ENCODE data around the gene IFNGR1. TPM values are rescaled to one million over a fixed set of nuclear protein-coding genes. Genes with fewer than 3 reads are reported as not detected.
"Not testable (repeated sequence)": the region's sequence is repeated elsewhere in the genome, so short reads cannot be mapped to it uniquely, and the experiment has no call there.

Gene IFNGR1
- total RNA-seq, 3 donors from 2014 or later (not counting 1 experiment from before 2014, with no cell fraction given), result 77.5 to 128 (median 100) TPM

- H3K4me1 ChIP-seq (ENCODE audit: control insufficient read depth, insufficient read depth, low read length), result peaks cover 41% of the 10 kb centered on the region
- H3K4me3 ChIP-seq (ENCODE audit: low read length), result no peak overlapping the region
Measured at GRCh38 chr6:137216106-137216505, 3.1 kb downstream of the IFNGR1 start.

GRCh38 chr6:137215630-137216029 lies 3.6 kb downstream of the IFNGR1 start:
- H3K27me3 ChIP-seq (ENCODE audit: control insufficient read depth, insufficient read depth, low read length); H3K27me3 Mint-ChIP-seq (ENCODE audit: low read depth in 2 of 2); H3K36me3 Mint-ChIP-seq; H3K4me3 ChIP-seq (ENCODE audit: low read length); H3K27ac ChIP-seq (ENCODE audit: low read length); H3K9me3 ChIP-seq (ENCODE audit: control insufficient read depth, insufficient read depth, low read length); H3K9me3 Mint-ChIP-seq; ATAC-seq; H3K36me3 ChIP-seq (ENCODE audit: control insufficient read depth, insufficient read depth, low read length); DNase-seq: not testable (repeated sequence)
- Mint-ChIP-seq H3K27ac (peak overlapping the region in 1 of 2 donors; percentile 76), H3K4me3 (peak overlapping the region; percentile 21), H3K4me1 (peaks cover 86 to 88% of the 10 kb centered on the region in 2 donors)
- peaks cover 37% of the 10 kb centered on the region for H3K4me1 ChIP-seq (ENCODE audit: control insufficient read depth, insufficient read depth, low read length)
- intact Hi-C loops (cut with micrococcal nuclease), result loop anchor here (5.0 kb wide), 2 partner anchors 58 to 492 kb away; no protein-coding TSS in a partner anchor
- 94% methylated on average over 3 of the region's 3 CpGs for WGBS (ENCODE audit: insufficient coverage)

More at GRCh38 chr6:137216106-137216505, 3.1 kb downstream of the IFNGR1 start:
- peaks cover 7% of the 10 kb centered on the region for H3K36me3 Mint-ChIP-seq
- H3K9me3 Mint-ChIP-seq, result no peaks in the 10 kb centered on the region
- H3K27me3 ChIP-seq (ENCODE audit: control insufficient read depth, insufficient read depth, low read length), result no peaks in the 10 kb centered on the region
- H3K4me3 Mint-ChIP-seq, result peak overlapping the region; percentile 100
- no peak overlapping the region for H3K27ac ChIP-seq (ENCODE audit: low read length)
- ATAC-seq (no peak), DNase-seq (no peak)
- peak overlapping the region; percentile 99 for H3K27ac Mint-ChIP-seq
- H3K36me3 ChIP-seq (ENCODE audit: control insufficient read depth, insufficient read depth, low read length), result peaks cover 4% of the 10 kb centered on the region
- H3K4me1 Mint-ChIP-seq, result peaks cover 84 to 85% of the 10 kb centered on the region in 2 donors
- H3K9me3 ChIP-seq (ENCODE audit: control insufficient read depth, insufficient read depth, low read length), result no peaks in the 10 kb centered on the region
- intact Hi-C loops (cut with micrococcal nuclease), result loop anchor here (5.0 kb wide), 2 partner anchors 59 to 491 kb away; no protein-coding TSS in a partner anchor
- TF ChIP-seq CTCF (IDR thresholded peaks at IDR 0.05), result no peak
- H3K27me3 Mint-ChIP-seq (ENCODE audit: low read depth in 2 of 2), result no peaks in the 10 kb centered on the region

- H3K9me3 Mint-ChIP-seq, result no peaks in the 10 kb centered on the region
- no peaks in the 10 kb centered on the region for H3K9me3 ChIP-seq (ENCODE audit: control insufficient read depth, insufficient read depth, low read length)
- H3K4me3 ChIP-seq (ENCODE audit: low read length), result no peak overlapping the region
- H3K4me3 Mint-ChIP-seq, result no peak overlapping the region
- WGBS (ENCODE audit: insufficient coverage), result 100% methylated on average over 1 of the region's 3 CpGs
- ATAC-seq (no peak), DNase-seq (no peak)
- intact Hi-C loops (cut with micrococcal nuclease), result loop anchor here (5.0 kb wide), 2 partner anchors 58 to 492 kb away; no protein-coding TSS in a partner anchor
- H3K36me3 Mint-ChIP-seq, result peaks cover 7% of the 10 kb centered on the region
- H3K27me3 Mint-ChIP-seq (ENCODE audit: low read depth in 2 of 2), result no peaks in the 10 kb centered on the region
- H3K4me1 ChIP-seq (ENCODE audit: control insufficient read depth, insufficient read depth, low read length), result peaks cover 39% of the 10 kb centered on the region
- H3K27ac ChIP-seq (ENCODE audit: low read length), result no peak overlapping the region
- H3K36me3 ChIP-seq (ENCODE audit: control insufficient read depth, insufficient read depth, low read length), result peaks cover 4% of the 10 kb centered on the region
- peaks cover 82 to 87% of the 10 kb centered on the region in 2 donors for H3K4me1 Mint-ChIP-seq
- no peak for TF ChIP-seq CTCF (IDR thresholded peaks at IDR 0.05)
- H3K27ac Mint-ChIP-seq, result peak overlapping the region; percentile 51 to 54
- no peaks in the 10 kb centered on the region for H3K27me3 ChIP-seq (ENCODE audit: control insufficient read depth, insufficient read depth, low read length)
Measured at GRCh38 chr6:137214931-137215330, 4.3 kb downstream of the IFNGR1 start.

GRCh38 chr6:137213813-137214212 lies 5.4 kb downstream of the IFNGR1 start:
- ATAC-seq, result no peak
- TF ChIP-seq CTCF (IDR thresholded peaks at IDR 0.05), result no peak
- H3K4me1 Mint-ChIP-seq, result peaks cover 83 to 90% of the 10 kb centered on the region in 2 donors
- no peak for DNase-seq
- peaks cover 6% of the 10 kb centered on the region for H3K36me3 ChIP-seq (ENCODE audit: control insufficient read depth, insufficient read depth, low read length)
- peak overlapping the region; percentile 50 for H3K4me3 Mint-ChIP-seq
- no CpG with 5 or more reads among the region's 2 CpGs for WGBS (ENCODE audit: insufficient coverage)
- no peaks in the 10 kb centered on the region for H3K9me3 ChIP-seq (ENCODE audit: control insufficient read depth, insufficient read depth, low read length)
- H3K27ac ChIP-seq (ENCODE audit: low read length), result no peak overlapping the region
- intact Hi-C loops (cut with micrococcal nuclease), result no loop called here
- H3K4me3 ChIP-seq (ENCODE audit: low read length), result no peak overlapping the region
- peak overlapping the region; percentile 51 to 63 for H3K27ac Mint-ChIP-seq
- no peaks in the 10 kb centered on the region for H3K9me3 Mint-ChIP-seq
- no peaks in the 10 kb centered on the region for H3K27me3 ChIP-seq (ENCODE audit: control insufficient read depth, insufficient read depth, low read length)
- H3K4me1 ChIP-seq (ENCODE audit: control insufficient read depth, insufficient read depth, low read length), result peaks cover 34% of the 10 kb centered on the region
- peaks cover 5% of the 10 kb centered on the region for H3K36me3 Mint-ChIP-seq
- no peaks in the 10 kb centered on the region for H3K27me3 Mint-ChIP-seq (ENCODE audit: low read depth in 2 of 2)
